ENCODE results near the gene QKI. TPM values are rescaled to one million over a fixed set of nuclear protein-coding genes. Genes with fewer than 3 reads are reported as not detected.
"Not testable (repeated sequence)": the region's sequence is repeated elsewhere in the genome, so short reads cannot be mapped to it uniquely, and the experiment has no call there.

The QKI gene
- total RNA-seq, 1 experiment from 2014 or later: 176 TPM

DNA sequence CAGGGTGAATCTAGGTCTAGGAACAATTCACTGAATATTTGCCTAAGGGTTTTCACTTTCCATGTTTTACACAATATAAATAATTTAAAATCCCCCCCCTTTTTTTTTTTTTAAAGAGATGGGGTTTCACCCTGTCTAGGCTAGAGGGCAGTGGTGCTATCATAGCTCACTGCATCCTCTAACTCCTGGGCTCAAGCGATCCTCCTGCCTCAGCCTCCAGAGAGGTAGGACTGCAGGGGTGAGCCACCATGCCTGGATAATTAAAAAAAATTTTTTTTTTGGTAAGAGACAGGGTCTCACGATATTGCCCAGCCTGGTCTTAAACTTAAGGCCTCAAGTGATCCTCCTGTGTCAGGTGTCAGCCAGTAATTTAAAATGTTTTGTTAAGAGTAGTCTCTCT, 17.8 kb downstream of the QKI start:
- H3K4me1 Mint-ChIP-seq: peaks cover 51 to 55% of the 10 kb centered on the region in 2 experiments

DNA sequence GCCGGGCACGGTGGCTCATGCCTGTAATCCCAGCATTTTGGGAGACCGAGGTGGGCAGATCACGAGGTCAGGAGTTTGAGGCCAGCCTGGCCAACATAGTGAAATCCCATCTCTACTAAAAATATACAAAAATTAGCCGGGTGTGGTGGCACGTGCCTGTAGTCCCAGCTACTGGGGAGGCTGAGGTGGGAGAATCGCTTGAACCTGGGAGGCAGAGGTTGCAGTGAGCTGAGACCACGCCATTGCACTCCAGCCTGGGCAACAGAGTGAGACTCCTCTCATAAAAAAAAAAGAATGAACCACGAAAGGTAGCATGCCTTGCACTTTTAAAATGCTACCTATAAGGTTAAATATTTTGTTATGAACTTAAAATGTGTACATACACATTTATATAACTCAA, 19.0 kb downstream of the QKI start:
- not testable (repeated sequence) for H2BK20ac ChIP-seq (ENCODE audit: low read depth, low read length, poor library complexity, severe bottlenecking); H2AFZ ChIP-seq (ENCODE audit: low read length); H4K5ac ChIP-seq (ENCODE audit: insufficient read length, low read depth, low read length); H3K4me2 ChIP-seq (ENCODE audit: insufficient read depth, insufficient read length, low read length); H3T11ph ChIP-seq (ENCODE audit: low read length); H3K9me3 ChIP-seq (ENCODE audit: control insufficient read depth, low read depth, low read length); H2BK15ac ChIP-seq (ENCODE audit: low read depth, low read length); H3K27me3 ChIP-seq (ENCODE audit: insufficient read depth, low read length); H3K4ac ChIP-seq (ENCODE audit: low read depth, low read length); H3K23me2 ChIP-seq (ENCODE audit: insufficient read length, low read depth, low read length, poor library complexity, severe bottlenecking); H3K4me1 ChIP-seq (ENCODE audit: insufficient read depth, low read length); H3K14ac ChIP-seq (ENCODE audit: insufficient read depth, low read length); H3K4me3 Mint-ChIP-seq; H3K36me3 Mint-ChIP-seq (ENCODE audit: insufficient read depth in 1 of 3, low read depth in 3 of 3); H3K27ac ChIP-seq (ENCODE audit: insufficient read length, low read depth, low read length); H3K18ac ChIP-seq (ENCODE audit: insufficient read length, low read depth, low read length); H2BK120ac ChIP-seq (ENCODE audit: low read depth, low read length, poor library complexity, severe bottlenecking); H3K56ac ChIP-seq (ENCODE audit: insufficient read length, low read depth, low read length); H3K23ac ChIP-seq (ENCODE audit: insufficient read length, low read depth, low read length); H3K79me1 ChIP-seq (ENCODE audit: insufficient read depth, low read depth, low read length, poor library complexity, severe bottlenecking); DNase-seq; H3K27me3 Mint-ChIP-seq (ENCODE audit: low read depth); H2AK5ac ChIP-seq (ENCODE audit: insufficient read length, low read length); H4K8ac ChIP-seq (replicated peaks; ENCODE audit: insufficient read length, low read depth, low read length); H4K20me1 ChIP-seq (ENCODE audit: control insufficient read depth, insufficient read depth, insufficient read length); H2BK5ac ChIP-seq (ENCODE audit: insufficient read length, low read length); H2BK12ac ChIP-seq (ENCODE audit: insufficient read length, low read depth, low read length); H4K91ac ChIP-seq (ENCODE audit: insufficient read length, low read depth, low read length); H3K9ac ChIP-seq (ENCODE audit: extremely low read depth, insufficient read length, low read length); H3K9me3 Mint-ChIP-seq; H3K27ac Mint-ChIP-seq
- WGBS (ENCODE audit: extremely low coverage, insufficient read length, low lambda C conversion rate): no CpG with 5 or more reads among the region's 9 CpGs
- peaks cover 50 to 52% of the 10 kb centered on the region in 2 experiments for H3K4me1 Mint-ChIP-seq
- peaks cover 37% of the 10 kb centered on the region; the same call in 1 of the 2 replicates for H3K79me2 ChIP-seq (ENCODE audit: insufficient read depth, low read length)

More for the DNA sequence above, 17.8 kb downstream of the QKI start:
- H3K79me1 ChIP-seq (ENCODE audit: insufficient read depth, low read depth, low read length, poor library complexity, severe bottlenecking): peaks cover 3% of the 10 kb centered on the region
- no peak overlapping the region for H4K5ac ChIP-seq (ENCODE audit: insufficient read length, low read depth, low read length)
- no peak overlapping the region for H2AK5ac ChIP-seq (ENCODE audit: insufficient read length, low read length)
- TF ChIP-seq, protein P1, sequence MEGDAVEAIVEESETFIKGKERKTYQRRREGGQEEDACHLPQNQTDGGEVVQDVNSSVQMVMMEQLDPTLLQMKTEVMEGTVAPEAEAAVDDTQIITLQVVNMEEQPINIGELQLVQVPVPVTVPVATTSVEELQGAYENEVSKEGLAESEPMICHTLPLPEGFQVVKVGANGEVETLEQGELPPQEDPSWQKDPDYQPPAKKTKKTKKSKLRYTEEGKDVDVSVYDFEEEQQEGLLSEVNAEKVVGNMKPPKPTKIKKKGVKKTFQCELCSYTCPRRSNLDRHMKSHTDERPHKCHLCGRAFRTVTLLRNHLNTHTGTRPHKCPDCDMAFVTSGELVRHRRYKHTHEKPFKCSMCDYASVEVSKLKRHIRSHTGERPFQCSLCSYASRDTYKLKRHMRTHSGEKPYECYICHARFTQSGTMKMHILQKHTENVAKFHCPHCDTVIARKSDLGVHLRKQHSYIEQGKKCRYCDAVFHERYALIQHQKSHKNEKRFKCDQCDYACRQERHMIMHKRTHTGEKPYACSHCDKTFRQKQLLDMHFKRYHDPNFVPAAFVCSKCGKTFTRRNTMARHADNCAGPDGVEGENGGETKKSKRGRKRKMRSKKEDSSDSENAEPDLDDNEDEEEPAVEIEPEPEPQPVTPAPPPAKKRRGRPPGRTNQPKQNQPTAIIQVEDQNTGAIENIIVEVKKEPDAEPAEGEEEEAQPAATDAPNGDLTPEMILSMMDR (conservative IDR thresholded peaks at IDR 0.05): peak; percentile 34; the same call in 1 of the 3 replicates
- peaks cover 3% of the 10 kb centered on the region; the same call in 1 of the 2 replicates for H3K4me1 ChIP-seq (ENCODE audit: insufficient read depth, low read length)
- peaks cover 40% of the 10 kb centered on the region; the same call in 1 of the 2 replicates for H3K79me2 ChIP-seq (ENCODE audit: insufficient read depth, low read length)
- Mint-ChIP-seq H3K9me3 (no peaks in the 10 kb centered on the region), H3K4me3 (no peak overlapping the region), H3K27me3 (ENCODE audit: low read depth) (no peaks in the 10 kb centered on the region), H3K36me3 (ENCODE audit: insufficient read depth in 1 of 3, low read depth in 3 of 3) (peaks cover 0 to 10% (median 0%) of the 10 kb centered on the region in 3 experiments; a peak in 4 of 7 replicates), H3K27ac (0 out of 7 replicates have a peak overlapping the region, but pooled peaks of 1 of the 3 experiments have one; percentile 56)
- H3K18ac ChIP-seq (ENCODE audit: insufficient read length, low read depth, low read length): no peak overlapping the region
- H3K9ac ChIP-seq (ENCODE audit: extremely low read depth, insufficient read length, low read length): no peak overlapping the region
- no peak overlapping the region for H2BK12ac ChIP-seq (ENCODE audit: insufficient read length, low read depth, low read length)
- no peaks in the 10 kb centered on the region for H3K9me3 ChIP-seq (ENCODE audit: control insufficient read depth, low read depth, low read length)
- H2BK15ac ChIP-seq (ENCODE audit: low read depth, low read length): no peak overlapping the region
- no peak overlapping the region for H2BK20ac ChIP-seq (ENCODE audit: low read depth, low read length, poor library complexity, severe bottlenecking)
- H2BK5ac ChIP-seq (ENCODE audit: insufficient read length, low read length): no peak overlapping the region
- H3K56ac ChIP-seq (ENCODE audit: insufficient read length, low read depth, low read length): no peak overlapping the region
- no peak for DNase-seq
- H2AFZ ChIP-seq (ENCODE audit: low read length): no peak overlapping the region
- H3K27ac ChIP-seq (ENCODE audit: insufficient read length, low read depth, low read length): no peak overlapping the region
- H3T11ph ChIP-seq (ENCODE audit: low read length): no peak overlapping the region
- H3K23ac ChIP-seq (ENCODE audit: insufficient read length, low read depth, low read length): no peak overlapping the region
- H2BK120ac ChIP-seq (ENCODE audit: low read depth, low read length, poor library complexity, severe bottlenecking): no peak overlapping the region
- H3K4me2 ChIP-seq (ENCODE audit: insufficient read depth, insufficient read length, low read length): no peak overlapping the region
- H4K20me1 ChIP-seq (ENCODE audit: control insufficient read depth, insufficient read depth, insufficient read length): no peaks in the 10 kb centered on the region
- no peaks in the 10 kb centered on the region for H3K27me3 ChIP-seq (ENCODE audit: insufficient read depth, low read length)
- H3K14ac ChIP-seq (ENCODE audit: insufficient read depth, low read length): no peak overlapping the region
- no peak overlapping the region for H4K91ac ChIP-seq (ENCODE audit: insufficient read length, low read depth, low read length)
- WGBS (ENCODE audit: extremely low coverage, insufficient read length, low lambda C conversion rate): no CpG with 5 or more reads among the region's 2 CpGs
- H4K8ac ChIP-seq (replicated peaks; ENCODE audit: insufficient read length, low read depth, low read length): no peak overlapping the region
- no peaks in the 10 kb centered on the region for H3K23me2 ChIP-seq (ENCODE audit: insufficient read length, low read depth, low read length, poor library complexity, severe bottlenecking)
- H3K4ac ChIP-seq (ENCODE audit: low read depth, low read length): no peak overlapping the region
